HG03354 (cell line): ENCODE measurements around the gene CASP1.
A peak's percentile ranks its signal among the peaks of the same experiment; 100 is the strongest.

Experiments
- ATAC-seq: cut with Tn5 transposase; IDR thresholded peaks from one replicate; pipeline ENCODE4 v1.9.1; 2021; ENCODE audit warnings: mild to moderate bottlenecking; ENCODE audit not compliant: unreplicated experiment, poor library complexity, severe bottlenecking

Gene CASP1

GRCh38 chr11:104999721-105000120 is 35.2 kb downstream of the CASP1 start:
- no peak for ATAC-seq

- no peak for ATAC-seq
These were observed 37.7 kb downstream of the CASP1 start for GRCh38 chr11:104997288-104997687.

- no peak for ATAC-seq
These were observed 39.9 kb downstream of the CASP1 start for GRCh38 chr11:104995001-104995408.

GRCh38 chr11:104992781-104993180 is 42.2 kb downstream of the CASP1 start:
- no peak for ATAC-seq

- ATAC-seq: no peak
These were observed 43.0 kb downstream of the CASP1 start for GRCh38 chr11:104991994-104992393.

- ATAC-seq: no peak
These were observed 50.1 kb downstream of the CASP1 start for GRCh38 chr11:104984808-104985207.

GRCh38 chr11:104979839-104980238 is 55.1 kb downstream of the CASP1 start:
- ATAC-seq: peak; percentile 54
